ENCODE data around the gene GDPD2.

The GDPD2 gene

GRCh38 chrX:70437921-70438665 lies 15.0 kb downstream of the GDPD2 start:
- no peak for DNase-seq (ENCODE audit: low read depth)

DNA sequence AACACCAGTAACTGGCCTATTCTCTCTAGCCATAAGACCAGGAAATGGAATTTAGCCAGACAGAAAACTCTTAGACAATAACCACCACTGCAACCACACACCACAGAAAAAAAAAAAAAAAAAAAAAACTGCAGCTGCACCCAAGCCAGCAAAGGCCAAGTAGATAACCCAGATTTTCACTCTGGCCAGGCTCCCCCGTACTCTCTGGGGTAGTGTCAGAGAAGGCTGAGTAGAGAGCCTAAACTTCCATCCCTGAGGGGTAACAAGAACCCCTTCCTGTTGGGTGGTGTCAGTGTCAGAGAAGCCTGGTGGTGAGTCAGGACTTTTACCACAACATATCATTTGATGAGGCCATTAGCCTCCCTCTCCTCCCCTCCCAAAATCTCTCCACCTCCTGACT lies 15.9 kb downstream of the GDPD2 start:
- DNase-seq (ENCODE audit: low read depth), result no peak

GRCh38 chrX:70442224-70442623 lies 19.1 kb downstream of the GDPD2 start:
- DNase-seq (ENCODE audit: low read depth), result no peak

DNA sequence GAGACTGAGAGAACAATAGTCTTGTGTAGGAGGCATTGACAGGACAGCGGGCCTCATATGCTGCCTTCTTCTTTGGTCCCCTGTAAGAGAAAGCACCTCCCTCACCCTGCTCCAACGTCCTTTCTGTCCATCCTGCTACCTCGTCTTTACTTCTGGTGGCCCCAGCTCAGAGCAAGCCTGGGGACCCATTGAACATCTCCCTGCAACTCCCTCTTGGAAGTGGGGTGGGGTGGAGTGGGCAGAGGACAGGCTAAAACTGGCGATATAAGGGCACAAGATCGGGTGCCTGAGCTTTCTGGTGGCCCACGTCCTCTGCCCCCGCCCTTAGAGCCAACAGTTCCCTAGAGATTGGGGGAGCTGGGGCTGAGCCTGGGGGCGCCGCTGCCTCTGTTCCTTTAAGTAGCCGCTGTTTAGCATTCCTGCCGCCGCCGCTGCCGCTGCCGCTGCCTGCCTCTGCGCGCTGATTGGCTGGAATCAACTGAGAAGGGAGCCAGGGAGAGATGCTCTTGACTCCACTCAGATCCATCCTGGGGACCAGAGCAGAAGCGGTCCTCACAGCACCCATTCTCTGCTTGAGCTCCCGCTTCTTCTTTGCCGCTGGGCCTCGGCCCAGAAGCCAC lies 21.3 kb downstream of the GDPD2 start, which contains the start of gene DLG3:
Gene DLG3, plus strand, starts transcription at position 510 of the 620 bp plus-strand sequence. CDS start 367 bp downstream, outside the sequence.
- no peak for DNase-seq (ENCODE audit: low read depth)

DNA sequence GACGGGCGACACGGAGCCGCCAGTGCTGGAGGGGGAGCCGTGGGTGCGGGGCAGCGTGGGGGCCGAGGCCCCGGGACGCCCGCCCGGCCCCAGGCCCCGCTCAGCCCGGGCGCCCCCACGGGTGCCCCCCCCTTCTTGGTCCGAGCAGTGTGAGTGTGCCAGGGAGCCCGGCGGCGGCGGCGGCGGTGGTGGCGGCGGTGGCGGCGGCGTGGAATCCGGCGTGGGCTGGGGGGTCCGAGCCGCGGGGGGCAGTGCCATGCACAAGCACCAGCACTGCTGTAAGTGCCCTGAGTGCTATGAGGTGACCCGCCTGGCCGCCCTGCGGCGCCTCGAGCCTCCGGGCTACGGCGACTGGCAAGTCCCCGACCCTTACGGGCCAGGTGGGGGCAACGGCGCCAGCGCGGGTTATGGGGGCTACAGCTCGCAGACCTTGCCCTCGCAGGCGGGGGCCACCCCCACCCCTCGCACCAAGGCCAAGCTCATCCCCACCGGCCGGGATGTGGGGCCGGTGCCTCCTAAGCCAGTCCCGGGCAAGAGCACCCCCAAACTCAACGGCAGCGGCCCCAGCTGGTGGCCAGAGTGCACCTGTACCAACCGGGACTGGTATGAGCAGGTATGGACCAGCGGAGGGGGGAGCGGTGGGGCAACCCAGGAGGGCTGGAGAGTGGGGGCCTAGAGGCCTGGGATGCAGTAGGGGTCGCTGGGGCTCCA lies 22.0 kb downstream of the GDPD2 start:
- DNase-seq (ENCODE audit: low read depth), result no peak

- no peak for DNase-seq (ENCODE audit: low read depth)
Observed at GRCh38 chrX:70445951-70446350, 22.8 kb downstream of the GDPD2 start.

DNA sequence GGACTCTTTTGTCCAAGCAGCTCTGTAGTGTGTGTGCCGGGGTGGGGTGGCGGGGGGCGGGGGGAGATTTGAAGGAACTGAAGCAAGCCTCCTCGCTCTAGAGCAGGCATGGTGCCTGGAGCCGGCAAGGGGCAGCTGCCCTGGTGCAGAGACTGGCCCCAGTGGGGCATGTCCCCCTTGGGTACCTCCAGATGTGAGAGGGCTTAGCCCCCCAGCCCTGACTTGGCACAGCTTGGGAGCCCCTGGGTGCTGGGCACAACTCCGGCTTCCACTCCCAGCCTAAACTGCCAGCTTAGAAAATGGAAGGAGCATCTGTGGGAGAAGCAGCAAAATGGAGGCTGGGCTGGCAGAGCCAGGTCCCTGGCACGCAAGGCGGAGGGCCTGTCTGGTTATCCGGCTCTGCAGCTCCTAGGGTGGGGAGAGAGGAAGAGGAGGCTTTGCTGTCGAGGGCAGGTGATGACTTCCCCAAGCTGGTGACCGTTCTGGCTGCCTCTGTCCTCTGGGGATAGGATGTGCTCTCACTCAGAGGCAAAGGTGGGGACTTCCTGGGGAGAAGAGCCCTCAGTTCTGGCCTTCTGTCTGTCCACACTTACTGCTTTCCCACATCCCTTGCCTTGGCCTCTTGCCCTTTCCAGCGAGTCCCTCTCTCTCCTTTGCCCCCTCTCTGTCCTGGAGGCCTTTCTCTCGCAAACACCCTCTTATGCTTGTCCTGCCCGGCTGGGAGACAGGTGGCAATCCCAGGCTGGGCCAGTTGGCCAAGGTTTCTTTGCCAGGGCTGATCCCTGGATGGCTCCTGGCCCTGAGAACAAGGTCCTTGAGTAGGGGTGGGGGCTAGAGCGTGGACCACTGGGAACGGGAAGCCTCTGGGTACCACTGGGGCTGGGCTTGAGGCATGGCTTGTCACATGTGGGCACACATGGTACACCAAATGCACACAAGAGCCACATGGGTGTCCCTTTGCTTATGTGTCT lies 23.6 kb downstream of the GDPD2 start:
- DNase-seq (ENCODE audit: low read depth), result no peak

DNA sequence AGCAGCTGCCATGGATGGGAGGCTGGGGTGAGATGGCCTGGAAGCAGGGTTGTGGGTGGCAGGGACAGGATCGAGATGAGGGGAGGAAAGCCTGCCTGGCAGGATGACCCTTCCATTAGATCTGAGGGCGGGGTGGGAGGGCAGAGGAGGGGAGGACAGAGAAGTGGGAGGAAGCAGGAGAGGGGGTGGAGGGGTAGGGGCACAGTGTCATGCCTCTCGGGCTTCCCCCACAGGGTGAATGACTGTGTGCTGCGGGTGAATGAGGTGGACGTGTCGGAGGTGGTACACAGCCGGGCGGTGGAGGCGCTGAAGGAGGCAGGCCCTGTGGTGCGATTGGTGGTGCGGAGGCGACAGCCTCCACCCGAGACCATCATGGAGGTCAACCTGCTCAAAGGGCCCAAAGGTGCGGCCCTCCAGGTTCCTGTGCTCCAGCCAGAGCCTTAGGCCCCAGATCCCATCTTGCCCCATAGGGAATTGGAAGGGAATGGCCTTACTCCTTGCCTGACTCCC lies 26.4 kb downstream of the GDPD2 start:
- no peak for DNase-seq (ENCODE audit: low read depth)

GRCh38 chrX:70452143-70452733 lies 29.1 kb downstream of the GDPD2 start:
- DNase-seq (ENCODE audit: low read depth), result no peak

DNA sequence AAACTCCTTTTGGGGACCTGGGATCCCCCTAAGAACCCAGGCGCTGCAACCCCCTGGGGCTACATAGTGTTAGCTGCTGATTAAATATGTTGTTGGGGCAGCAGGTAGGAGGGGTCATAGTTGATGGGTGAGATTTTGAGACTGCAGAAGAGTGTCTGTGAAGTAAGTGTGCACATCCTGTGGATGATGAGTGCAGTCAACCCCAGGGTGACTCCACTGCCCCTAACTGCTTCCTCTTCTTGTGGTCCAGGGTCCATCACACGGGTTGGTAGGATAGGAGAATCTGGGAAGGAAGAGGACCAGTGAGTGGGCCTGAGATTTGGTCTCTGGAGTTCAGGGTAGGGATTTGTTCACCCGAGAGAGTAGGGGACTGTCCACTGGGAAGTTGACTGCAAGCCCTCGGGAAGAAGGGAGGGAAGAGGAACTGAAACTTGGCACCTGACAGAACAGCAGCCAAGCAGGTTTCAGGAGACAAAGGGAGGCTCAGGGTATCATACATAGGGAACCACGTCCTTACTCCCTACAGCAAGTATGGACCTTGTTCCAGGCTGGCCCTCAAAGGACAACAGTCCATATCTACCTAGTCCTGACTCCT lies 30.0 kb downstream of the GDPD2 start:
- DNase-seq (ENCODE audit: low read depth), result no peak

DNA sequence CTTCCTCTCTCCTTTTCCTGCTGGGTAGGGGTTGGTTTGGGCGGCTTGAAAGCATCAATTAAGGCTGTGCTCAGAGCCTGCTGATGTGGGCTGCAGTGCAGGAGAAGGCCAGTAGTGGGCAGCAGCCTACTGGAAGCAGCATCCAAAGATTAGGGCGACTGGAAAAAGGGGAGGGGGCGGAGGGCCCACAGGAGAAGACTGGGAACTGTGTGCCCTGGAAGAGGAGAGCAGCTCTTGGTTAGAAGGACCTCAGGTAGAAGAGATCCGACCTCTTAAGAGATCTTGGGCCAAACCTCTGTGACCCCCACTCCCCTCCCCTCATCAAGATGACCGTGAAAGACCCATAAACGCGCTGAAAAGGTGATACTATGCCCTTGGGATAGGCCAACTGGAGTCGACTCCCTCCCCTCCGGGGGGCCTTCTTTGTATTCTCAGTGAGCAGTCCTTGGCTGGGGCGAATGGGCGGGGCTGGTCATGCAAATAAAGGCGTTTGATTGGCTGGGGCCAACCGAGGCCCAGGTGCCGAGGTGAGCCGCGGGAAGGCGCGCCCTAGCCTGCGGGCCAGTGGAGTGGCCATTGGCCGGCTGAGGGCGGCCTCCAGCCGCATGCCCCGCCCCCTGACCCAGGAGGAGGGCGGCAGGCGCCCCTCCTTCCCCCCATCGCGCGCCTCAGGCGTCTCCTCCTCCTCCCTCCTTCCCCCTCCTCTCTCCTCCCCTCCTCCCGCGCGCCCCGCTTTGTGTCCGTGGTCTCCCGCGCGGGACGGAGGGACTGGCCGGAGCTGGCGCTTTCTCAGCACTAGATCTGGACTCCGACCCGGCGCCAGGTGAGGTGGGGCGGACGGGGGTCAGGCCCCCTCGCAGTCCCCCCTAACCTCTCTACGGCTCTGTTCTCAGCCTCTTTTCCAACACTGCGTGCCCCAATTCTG lies 31.6 kb downstream of the GDPD2 start:
- DNase-seq (ENCODE audit: low read depth), result no peak

DNA sequence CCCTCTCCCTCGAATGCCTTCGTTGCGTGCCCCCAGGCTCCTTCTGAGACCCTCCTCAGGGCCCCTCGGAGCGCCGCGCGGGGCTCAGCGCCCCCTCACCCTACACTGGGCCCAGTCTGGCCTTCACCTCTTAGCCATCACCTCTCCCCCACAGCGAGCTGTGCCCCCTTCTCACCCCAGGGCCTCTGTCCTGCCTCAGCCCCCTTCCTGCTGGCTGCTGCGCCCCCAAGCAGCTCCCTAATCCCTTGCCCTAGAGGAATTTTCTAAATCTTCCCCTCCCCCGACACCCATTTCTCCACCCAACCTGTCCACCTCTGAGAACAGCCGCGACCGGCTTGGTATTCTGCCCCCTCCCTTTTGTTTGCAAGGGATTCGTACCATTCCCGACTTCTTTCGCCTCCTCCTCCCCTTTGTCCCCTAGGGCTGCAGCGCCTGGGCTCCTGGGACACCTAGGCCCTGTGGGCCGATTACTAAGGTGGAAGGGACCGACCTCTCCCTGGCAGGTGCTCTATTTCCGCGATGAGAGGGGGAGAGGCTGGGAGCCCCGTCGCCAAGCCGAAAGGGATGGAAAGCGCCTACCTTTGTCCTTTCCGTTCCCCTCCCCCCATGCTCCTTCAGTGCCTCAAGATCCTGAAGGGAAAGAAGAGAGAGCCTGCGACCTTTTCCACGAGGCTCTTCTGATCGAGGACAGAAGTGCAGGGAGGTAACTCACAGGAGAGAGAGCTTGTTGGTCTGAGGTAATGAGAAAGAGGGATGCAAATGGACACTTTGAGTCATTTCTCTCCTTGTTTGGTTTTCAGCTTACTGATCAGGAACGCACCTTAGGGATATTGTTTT lies 32.5 kb downstream of the GDPD2 start:
- DNase-seq (ENCODE audit: low read depth), result no peak

GRCh38 chrX:70456256-70456655 lies 33.1 kb downstream of the GDPD2 start:
- DNase-seq (ENCODE audit: low read depth), result no peak

DNA sequence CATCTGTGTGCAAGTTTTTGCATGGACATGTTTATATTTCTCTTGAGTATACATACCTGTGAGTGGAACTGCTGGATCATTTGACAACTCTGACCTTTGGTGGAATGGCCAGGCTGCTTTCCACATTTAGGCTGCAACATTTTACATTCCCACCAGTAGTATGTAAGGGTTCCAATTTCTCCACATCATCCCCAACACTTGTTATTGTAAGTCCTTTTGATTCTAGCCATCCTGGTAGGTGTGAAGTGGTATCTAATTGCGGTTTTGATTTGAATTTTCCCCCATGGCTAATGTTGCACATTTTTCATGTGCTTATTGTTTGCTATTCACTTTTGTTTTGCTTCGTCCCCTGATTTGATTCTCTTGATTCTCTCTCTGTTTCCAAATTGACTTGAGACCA lies 37.9 kb downstream of the GDPD2 start:
- no peak for DNase-seq (ENCODE audit: low read depth)

DNA sequence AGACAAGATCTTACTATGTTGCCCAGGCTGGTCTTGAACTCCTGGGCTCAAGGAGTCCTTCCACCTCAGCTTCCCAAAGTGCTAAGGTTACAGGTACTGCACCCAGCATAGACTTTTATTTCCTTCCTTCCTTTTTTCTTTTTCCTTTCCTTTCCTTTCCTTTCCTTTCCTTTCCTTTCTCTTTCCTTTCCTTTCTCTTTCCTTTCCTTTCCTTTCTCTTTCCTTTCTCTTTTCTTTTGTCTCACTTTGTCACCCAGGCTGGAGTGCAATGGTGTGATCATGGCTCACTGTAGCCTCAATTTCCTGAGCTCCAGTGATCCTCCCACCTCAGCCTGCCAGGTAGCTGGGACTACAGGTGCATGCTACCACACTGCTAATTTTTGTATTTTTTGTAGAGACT lies 40.9 kb downstream of the GDPD2 start:
- no peak for DNase-seq (ENCODE audit: low read depth)

- no peak for DNase-seq (ENCODE audit: low read depth)
Observed at GRCh38 chrX:70466968-70467367, 43.9 kb downstream of the GDPD2 start.

DNA sequence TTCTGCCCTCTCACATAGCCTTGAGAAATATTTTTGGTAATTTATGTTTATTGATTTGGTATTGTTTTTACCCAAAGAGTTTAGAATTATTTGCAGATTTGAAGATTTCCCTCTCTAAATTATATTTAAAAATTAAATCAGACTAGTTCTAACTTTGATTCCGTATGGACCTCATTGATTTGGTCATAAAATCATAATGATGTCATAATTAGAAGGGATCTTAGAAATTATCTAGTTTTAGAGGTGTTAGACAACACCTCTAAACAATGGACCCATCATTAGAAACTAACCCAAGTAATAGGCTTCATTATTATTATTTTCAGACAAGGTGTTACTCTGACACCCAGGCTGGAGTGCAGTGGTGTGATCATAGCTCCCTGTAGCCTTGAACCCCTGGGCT lies 45.6 kb downstream of the GDPD2 start:
- no peak for DNase-seq (ENCODE audit: low read depth)

DNA sequence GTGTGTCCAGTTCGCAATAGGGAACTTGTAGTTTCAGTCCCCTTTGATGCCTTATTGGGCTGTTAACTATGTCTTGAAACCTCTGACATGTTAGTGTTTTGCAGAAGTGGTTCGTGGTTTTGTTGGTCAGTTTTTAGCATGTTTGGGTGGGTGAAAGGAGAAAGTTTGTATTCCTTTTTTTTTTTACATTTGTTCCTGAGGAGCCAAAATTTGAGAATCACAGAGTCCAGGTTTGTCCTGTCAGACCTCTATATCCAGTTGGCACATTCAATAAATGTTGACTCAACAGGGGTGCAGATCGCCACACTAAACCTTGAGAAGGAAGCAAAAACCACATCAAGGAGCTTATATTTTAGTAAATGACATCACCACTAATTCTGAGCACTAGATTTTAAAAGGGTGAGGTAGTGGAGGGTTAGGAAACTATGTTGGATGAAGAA lies 47.8 kb downstream of the GDPD2 start:
- DNase-seq (ENCODE audit: low read depth), result no peak

All from stimulated activated CD8-positive, alpha-beta memory T cell treated with anti-CD3 and anti-CD28 coated beads, Interleukin-4, amount 100 ng/mL, for 24 hours (primary cell).